Stomach smooth muscle (tissue), 2 donors: ENCODE measurements around the gene SERPINA3.

Experiments used
- H3K27ac ChIP-seq: one replicate; pipeline ENCODE4 v1.7.0; 2013; ENCODE audit warnings: mild to moderate bottlenecking, low read length, inconsistent platforms
- H3K27me3 ChIP-seq, 2 donors: one replicate each; pipeline ENCODE4 v1.7.0; 2013; ENCODE audit warnings: low read length in 2 of 2; ENCODE audit not compliant: insufficient read depth in 2 of 2, control insufficient read depth in 1 of 2
- H3K36me3 ChIP-seq, 2 donors: one replicate each; pipeline ENCODE4 v1.7.0; 2013; ENCODE audit warnings: low read length in 2 of 2; ENCODE audit not compliant: control insufficient read depth in 2 of 2, insufficient read depth in 2 of 2
- H3K4me1 ChIP-seq: one replicate; pipeline ENCODE4 v1.7.0; 2013; ENCODE audit warnings: low read length; ENCODE audit not compliant: control insufficient read depth, insufficient read depth
- H3K4me3 ChIP-seq, 2 donors: one replicate each; pipeline ENCODE4 v1.7.0; 2013; ENCODE audit warnings: low read length in 2 of 2
- H3K9ac ChIP-seq, 2 donors: one replicate each; pipeline ENCODE4 v1.7.0; 2013; ENCODE audit warnings: low read length in 2 of 2, mild to moderate bottlenecking in 1 of 2
- H3K9me3 ChIP-seq, 2 donors: one replicate each; pipeline ENCODE4 v1.7.0; 2013; ENCODE audit warnings: low read length in 2 of 2; ENCODE audit not compliant: control insufficient read depth in 2 of 2
- donor health status: healthy.
- donor health status: Pancreatic carcinoma.

The SERPINA3 gene

GRCh38 chr14:94584591-94585280, 27.5 kb upstream of the SERPINA3 start:
- H3K9me3 ChIP-seq = peaks cover 0 to 2% of the 10 kb centered on the region in 2 donors
- no peaks in the 10 kb centered on the region for H3K27me3 ChIP-seq
- no peak overlapping the region for H3K9ac ChIP-seq
- peaks cover 5% of the 10 kb centered on the region for H3K4me1 ChIP-seq
- no peak overlapping the region for H3K27ac ChIP-seq
- H3K36me3 ChIP-seq = no peaks in the 10 kb centered on the region
- H3K4me3 ChIP-seq = no peak overlapping the region

- Histone ChIP-seq H3K9me3 (peaks cover 0 to 2% of the 10 kb centered on the region in 2 donors), H3K36me3 (no peaks in the 10 kb centered on the region), H3K27me3 (no peaks in the 10 kb centered on the region), H3K4me1 (peaks cover 5% of the 10 kb centered on the region), H3K9ac (no peak overlapping the region), H3K4me3 (no peak overlapping the region), H3K27ac (no peak overlapping the region)
Measured at GRCh38 chr14:94586635-94587034, 25.6 kb upstream of the SERPINA3 start.

GRCh38 chr14:94588311-94588710, 23.9 kb upstream of the SERPINA3 start:
- H3K36me3 ChIP-seq = no peaks in the 10 kb centered on the region
- no peak overlapping the region for H3K4me3 ChIP-seq
- peaks cover 0 to 2% of the 10 kb centered on the region in 2 donors for H3K9me3 ChIP-seq
- no peak overlapping the region for H3K9ac ChIP-seq
- peaks cover 0 to 3% of the 10 kb centered on the region in 2 donors for H3K27me3 ChIP-seq
- no peak overlapping the region for H3K27ac ChIP-seq
- no peaks in the 10 kb centered on the region for H3K4me1 ChIP-seq

- H3K4me3 ChIP-seq = no peak overlapping the region
- H3K4me1 ChIP-seq = no peaks in the 10 kb centered on the region
- H3K27me3 ChIP-seq = peaks cover 0 to 3% of the 10 kb centered on the region in 2 donors
- peaks cover 0 to 2% of the 10 kb centered on the region in 2 donors for H3K9me3 ChIP-seq
- no peak overlapping the region for H3K9ac ChIP-seq
- H3K27ac ChIP-seq = no peak overlapping the region
- no peaks in the 10 kb centered on the region for H3K36me3 ChIP-seq
Measured at GRCh38 chr14:94591073-94591472, 21.1 kb upstream of the SERPINA3 start.

GRCh38 chr14:94591871-94592270, 20.3 kb upstream of the SERPINA3 start:
- no peaks in the 10 kb centered on the region for H3K4me1 ChIP-seq
- H3K4me3 ChIP-seq = no peak overlapping the region
- H3K9me3 ChIP-seq = peaks cover 0 to 2% of the 10 kb centered on the region in 2 donors
- no peak overlapping the region for H3K9ac ChIP-seq
- H3K36me3 ChIP-seq = no peaks in the 10 kb centered on the region
- H3K27me3 ChIP-seq = peaks cover 0 to 3% of the 10 kb centered on the region in 2 donors
- H3K27ac ChIP-seq = no peak overlapping the region

GRCh38 chr14:94592457-94592856, 19.7 kb upstream of the SERPINA3 start:
- peaks cover 0 to 3% of the 10 kb centered on the region in 2 donors for H3K27me3 ChIP-seq
- no peak overlapping the region for H3K9ac ChIP-seq
- H3K36me3 ChIP-seq = no peaks in the 10 kb centered on the region
- no peak overlapping the region for H3K4me3 ChIP-seq
- no peak overlapping the region for H3K27ac ChIP-seq
- H3K9me3 ChIP-seq = peaks cover 0 to 2% of the 10 kb centered on the region in 2 donors
- H3K4me1 ChIP-seq = no peaks in the 10 kb centered on the region

GRCh38 chr14:94593376-94593748, 18.8 kb upstream of the SERPINA3 start:
- Histone ChIP-seq H3K27me3 (peaks cover 0 to 3% of the 10 kb centered on the region in 2 donors), H3K4me3 (no peak overlapping the region), H3K9me3 (peaks cover 0 to 2% of the 10 kb centered on the region in 2 donors), H3K9ac (no peak overlapping the region), H3K27ac (no peak overlapping the region), H3K36me3 (no peaks in the 10 kb centered on the region), H3K4me1 (no peaks in the 10 kb centered on the region)

GRCh38 chr14:94593749-94594431, 18.3 kb upstream of the SERPINA3 start:
- Histone ChIP-seq H3K9me3 (no peaks in the 10 kb centered on the region), H3K4me1 (no peaks in the 10 kb centered on the region), H3K27ac (no peak overlapping the region), H3K9ac (no peak overlapping the region), H3K27me3 (peaks cover 0 to 3% of the 10 kb centered on the region in 2 donors), H3K4me3 (no peak overlapping the region), H3K36me3 (no peaks in the 10 kb centered on the region)

- no peak overlapping the region for H3K27ac ChIP-seq
- no peak overlapping the region for H3K4me3 ChIP-seq
- H3K4me1 ChIP-seq = peaks cover 2% of the 10 kb centered on the region
- no peak overlapping the region for H3K9ac ChIP-seq
- peaks cover 0 to 3% of the 10 kb centered on the region in 2 donors for H3K27me3 ChIP-seq
- no peaks in the 10 kb centered on the region for H3K36me3 ChIP-seq
- no peaks in the 10 kb centered on the region for H3K9me3 ChIP-seq
Measured at GRCh38 chr14:94594441-94594840, 17.8 kb upstream of the SERPINA3 start.

GRCh38 chr14:94595912-94596311, 16.3 kb upstream of the SERPINA3 start:
- H3K9me3 ChIP-seq = no peaks in the 10 kb centered on the region
- no peak overlapping the region for H3K27ac ChIP-seq
- H3K4me3 ChIP-seq = no peak overlapping the region
- H3K27me3 ChIP-seq = peaks cover 0 to 3% of the 10 kb centered on the region in 2 donors
- no peaks in the 10 kb centered on the region for H3K36me3 ChIP-seq
- H3K9ac ChIP-seq = no peak overlapping the region
- peaks cover 6% of the 10 kb centered on the region for H3K4me1 ChIP-seq

- no peak overlapping the region for H3K9ac ChIP-seq
- H3K4me3 ChIP-seq = no peak overlapping the region
- H3K27me3 ChIP-seq = peaks cover 0 to 3% of the 10 kb centered on the region in 2 donors
- no peaks in the 10 kb centered on the region for H3K36me3 ChIP-seq
- peaks cover 6% of the 10 kb centered on the region for H3K4me1 ChIP-seq
- no peak overlapping the region for H3K27ac ChIP-seq
- H3K9me3 ChIP-seq = no peaks in the 10 kb centered on the region
Measured at GRCh38 chr14:94596361-94596760, 15.8 kb upstream of the SERPINA3 start.
